Skeletal muscle cell (primary cell): Measurements from ENCODE around the gene MAST2.

Experiments
- DNase-seq: peaks from one replicate; pipeline ENCODE4 v3.0.0-alpha.2; 2010; ENCODE audit warnings: low read depth
- H3K4me3 ChIP-seq: 2 replicates; pipeline ENCODE4 v1.5.1; 2011; ENCODE audit warnings: low read depth, mild to moderate bottlenecking, control low read depth, low read length, moderate library complexity

MAST2 gene

GRCh38 chr1:45886229-45886628 lies 82.8 kb downstream of the MAST2 start:
- no peak for DNase-seq
- no peak overlapping the region for H3K4me3 ChIP-seq

GRCh38 chr1:45887156-45887842 lies 83.9 kb downstream of the MAST2 start:
- no peak overlapping the region for H3K4me3 ChIP-seq
- DNase-seq = no peak

GRCh38 chr1:45890078-45890477 lies 86.7 kb downstream of the MAST2 start:
- H3K4me3 ChIP-seq = no peak overlapping the region
- DNase-seq = no peak

- no peak overlapping the region for H3K4me3 ChIP-seq
- DNase-seq = no peak
These were observed 87.7 kb downstream of the MAST2 start for GRCh38 chr1:45891087-45891486.

- peak; percentile 78 for DNase-seq
- no peak overlapping the region for H3K4me3 ChIP-seq
These were observed 88.8 kb downstream of the MAST2 start for GRCh38 chr1:45892068-45892785.

GRCh38 chr1:45894331-45894730 lies 90.9 kb downstream of the MAST2 start:
- no peak for DNase-seq
- H3K4me3 ChIP-seq = no peak overlapping the region

GRCh38 chr1:45894921-45895320 lies 91.5 kb downstream of the MAST2 start:
- DNase-seq = no peak
- H3K4me3 ChIP-seq = no peak overlapping the region

- no peak for DNase-seq
- no peak overlapping the region for H3K4me3 ChIP-seq
These were observed 92.0 kb downstream of the MAST2 start for GRCh38 chr1:45895406-45895805.

GRCh38 chr1:45906883-45907282 lies 103.5 kb downstream of the MAST2 start:
- no peak overlapping the region for H3K4me3 ChIP-seq
- no peak for DNase-seq

GRCh38 chr1:45908611-45909140 lies 105.3 kb downstream of the MAST2 start:
- H3K4me3 ChIP-seq = no peak overlapping the region
- DNase-seq = no peak

GRCh38 chr1:45911634-45912033 lies 108.2 kb downstream of the MAST2 start:
- DNase-seq = no peak
- H3K4me3 ChIP-seq = no peak overlapping the region

- H3K4me3 ChIP-seq = no peak overlapping the region
These were observed 109.8 kb downstream of the MAST2 start for GRCh38 chr1:45913183-45913683.

GRCh38 chr1:45913731-45914501 lies 110.5 kb downstream of the MAST2 start:
- H3K4me3 ChIP-seq = peak overlapping the region; percentile 13
- DNase-seq = no peak

More at GRCh38 chr1:45913183-45913683, 109.8 kb downstream of the MAST2 start:
- peak; percentile 98 for DNase-seq

GRCh38 chr1:45914836-45915235 lies 111.4 kb downstream of the MAST2 start:
- no peak overlapping the region for H3K4me3 ChIP-seq

GRCh38 chr1:45922374-45922773 lies 119.0 kb downstream of the MAST2 start:
- H3K4me3 ChIP-seq = no peak overlapping the region

More at GRCh38 chr1:45914836-45915235, 111.4 kb downstream of the MAST2 start:
- no peak for DNase-seq

GRCh38 chr1:45922813-45923212 lies 119.4 kb downstream of the MAST2 start:
- DNase-seq = no peak
- H3K4me3 ChIP-seq = no peak overlapping the region

More at GRCh38 chr1:45922374-45922773, 119.0 kb downstream of the MAST2 start:
- DNase-seq = no peak

- no peak overlapping the region for H3K4me3 ChIP-seq
- DNase-seq = no peak
These were observed 119.9 kb downstream of the MAST2 start for GRCh38 chr1:45923343-45923742.

GRCh38 chr1:45924736-45925135 lies 121.3 kb downstream of the MAST2 start:
- no peak for DNase-seq

GRCh38 chr1:45925728-45926287 lies 122.4 kb downstream of the MAST2 start:
- no peak for DNase-seq
- no peak overlapping the region for H3K4me3 ChIP-seq

More at GRCh38 chr1:45924736-45925135, 121.3 kb downstream of the MAST2 start:
- H3K4me3 ChIP-seq = no peak overlapping the region
